Epidermal melanocyte (primary cell): ENCODE data around the gene MBD3L2B.

Experiments
- DNase-seq: peaks from one replicate; pipeline ENCODE4 v3.0.0; 2011; ENCODE audit warnings: low spot score; ENCODE audit not compliant: insufficient read length

Gene MBD3L2B

GRCh38 chr19:7013678-7014077 lies 7.6 kb downstream of the MBD3L2B start:
- DNase-seq, result no peak

GRCh38 chr19:7010722-7011593 lies 10.3 kb downstream of the MBD3L2B start:
- no peak for DNase-seq

- no peak for DNase-seq
These were observed 13.4 kb downstream of the MBD3L2B start for GRCh38 chr19:7007859-7008258.

GRCh38 chr19:7006135-7006704 lies 15.0 kb downstream of the MBD3L2B start:
- DNase-seq, result no peak

- no peak for DNase-seq
These were observed 16.8 kb downstream of the MBD3L2B start for GRCh38 chr19:7004313-7004931.

- DNase-seq, result no peak
These were observed 20.4 kb downstream of the MBD3L2B start for GRCh38 chr19:7000816-7001215.

- no peak for DNase-seq
These were observed 20.9 kb downstream of the MBD3L2B start for GRCh38 chr19:7000333-7000732.

- DNase-seq, result no peak
These were observed 21.3 kb downstream of the MBD3L2B start for GRCh38 chr19:6999933-7000332.

- DNase-seq, result no peak
These were observed 23.4 kb downstream of the MBD3L2B start for GRCh38 chr19:6997679-6998445.

GRCh38 chr19:6996810-6997209 lies 24.4 kb downstream of the MBD3L2B start:
- DNase-seq, result no peak

- no peak for DNase-seq
These were observed 26.2 kb downstream of the MBD3L2B start for GRCh38 chr19:6995054-6995453.

- no peak for DNase-seq
These were observed 33.0 kb downstream of the MBD3L2B start for GRCh38 chr19:6988257-6988656.

- DNase-seq, result no peak
These were observed 33.4 kb downstream of the MBD3L2B start for GRCh38 chr19:6987850-6988249.

GRCh38 chr19:6983448-6983847 lies 37.8 kb downstream of the MBD3L2B start:
- no peak for DNase-seq

- no peak for DNase-seq
These were observed 41.8 kb downstream of the MBD3L2B start for GRCh38 chr19:6979399-6979798.

- no peak for DNase-seq
These were observed 45.0 kb downstream of the MBD3L2B start for GRCh38 chr19:6976197-6976596.

GRCh38 chr19:6971366-6971765 lies 49.9 kb downstream of the MBD3L2B start:
- no peak for DNase-seq

- DNase-seq, result no peak
These were observed 50.8 kb downstream of the MBD3L2B start for GRCh38 chr19:6970443-6970842.

- DNase-seq, result no peak
These were observed 51.2 kb downstream of the MBD3L2B start for GRCh38 chr19:6970021-6970420.

- DNase-seq, result no peak
These were observed 51.7 kb downstream of the MBD3L2B start for GRCh38 chr19:6969490-6969889.
